ENCODE results near the gene IL9R. TPM values are rescaled to one million over a fixed set of nuclear protein-coding genes. Genes with fewer than 3 reads are reported as not detected.

The IL9R gene
- total and polyA plus RNA-seq, 2 of the 4 experiments (the other 2 are of a cell fraction), result 0.05 TPM; not detected in 1

DNA sequence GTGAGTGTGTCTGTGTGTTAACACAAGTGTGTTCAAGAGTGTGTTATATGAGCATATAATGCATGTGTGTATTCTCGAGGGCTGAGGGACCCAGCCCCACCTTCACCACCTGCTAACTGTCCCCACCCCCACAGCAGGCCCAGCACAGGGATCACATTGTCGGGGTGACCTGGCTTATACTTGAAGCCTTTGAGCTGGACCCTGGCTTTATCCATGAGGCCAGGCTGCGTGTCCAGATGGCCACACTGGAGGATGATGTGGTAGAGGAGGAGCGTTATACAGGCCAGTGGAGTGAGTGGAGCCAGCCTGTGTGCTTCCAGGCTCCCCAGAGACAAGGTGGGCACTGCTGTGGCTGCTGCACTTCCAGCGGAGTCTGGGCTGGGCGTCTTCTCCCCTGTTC, 7.6 kb downstream of the IL9R start:
- H3K79me1 ChIP-seq (ENCODE audit: low read depth in 1 of 2, low read length in 2 of 2), result no peaks in the 10 kb centered on the region
- H2BK5ac ChIP-seq (ENCODE audit: low read depth, low read length, poor library complexity, severe bottlenecking), result no peak overlapping the region
- H4K20me1 ChIP-seq (ENCODE audit: insufficient read depth, low read length), result no peaks in the 10 kb centered on the region
- no peak overlapping the region for H4K8ac ChIP-seq (ENCODE audit: low read depth in 2 of 2, low read length in 2 of 2)
- intact Hi-C loops (cut with micrococcal nuclease), result no loop called here
- no peak for TF ChIP-seq CEBPB (IDR thresholded peaks at IDR 0.05; ENCODE audit: low read depth, low read length)
- no peak for TF ChIP-seq RCOR1 (IDR thresholded peaks at IDR 0.05; ENCODE audit: insufficient replicate concordance, low read length)
- TF ChIP-seq SMC3 (IDR thresholded peaks at IDR 0.05; ENCODE audit: low read depth, low read length), result no peak
- no peak for TF ChIP-seq MXI1 (IDR thresholded peaks at IDR 0.05; ENCODE audit: borderline replicate concordance, low read depth, low read length)
- TF ChIP-seq, protein P1, sequence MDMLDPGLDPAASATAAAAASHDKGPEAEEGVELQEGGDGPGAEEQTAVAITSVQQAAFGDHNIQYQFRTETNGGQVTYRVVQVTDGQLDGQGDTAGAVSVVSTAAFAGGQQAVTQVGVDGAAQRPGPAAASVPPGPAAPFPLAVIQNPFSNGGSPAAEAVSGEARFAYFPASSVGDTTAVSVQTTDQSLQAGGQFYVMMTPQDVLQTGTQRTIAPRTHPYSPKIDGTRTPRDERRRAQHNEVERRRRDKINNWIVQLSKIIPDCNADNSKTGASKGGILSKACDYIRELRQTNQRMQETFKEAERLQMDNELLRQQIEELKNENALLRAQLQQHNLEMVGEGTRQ (IDR thresholded peaks at IDR 0.05; ENCODE audit: low read depth, low read length), result no peak
- no peak for TF ChIP-seq MAZ (IDR thresholded peaks at IDR 0.05; ENCODE audit: borderline replicate concordance, low read depth, low read length)
- TF ChIP-seq, protein P2, sequence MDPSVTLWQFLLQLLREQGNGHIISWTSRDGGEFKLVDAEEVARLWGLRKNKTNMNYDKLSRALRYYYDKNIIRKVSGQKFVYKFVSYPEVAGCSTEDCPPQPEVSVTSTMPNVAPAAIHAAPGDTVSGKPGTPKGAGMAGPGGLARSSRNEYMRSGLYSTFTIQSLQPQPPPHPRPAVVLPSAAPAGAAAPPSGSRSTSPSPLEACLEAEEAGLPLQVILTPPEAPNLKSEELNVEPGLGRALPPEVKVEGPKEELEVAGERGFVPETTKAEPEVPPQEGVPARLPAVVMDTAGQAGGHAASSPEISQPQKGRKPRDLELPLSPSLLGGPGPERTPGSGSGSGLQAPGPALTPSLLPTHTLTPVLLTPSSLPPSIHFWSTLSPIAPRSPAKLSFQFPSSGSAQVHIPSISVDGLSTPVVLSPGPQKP (IDR thresholded peaks at IDR 0.05; ENCODE audit: borderline replicate concordance, low read depth, low read length), result no peak
- no peak for TF ChIP-seq MAFK (IDR thresholded peaks at IDR 0.05; ENCODE audit: low read depth, low read length)
- no peak for TF ChIP-seq RAD21 (IDR thresholded peaks at IDR 0.05; ENCODE audit: low read length)
- DNase-seq, result no peak
- H3K9ac ChIP-seq (ENCODE audit: low read depth, low read length), result no peak overlapping the region
- no peak overlapping the region for H4K5ac ChIP-seq (ENCODE audit: low read depth, low read length)
- dilution Hi-C loops (cut with HindIII; ENCODE audit: low sequenced_read_pairs, unreplicated experiment), result no loop called here
- H2AK9ac ChIP-seq (replicated peaks; ENCODE audit: low read depth, low read length, poor library complexity), result no peak overlapping the region
- no peak overlapping the region for H3K27ac ChIP-seq (ENCODE audit: insufficient read depth, low read length)
- H2AK5ac ChIP-seq (ENCODE audit: low read depth, low read length), result no peak overlapping the region
- H3K4me3 ChIP-seq (ENCODE audit: insufficient read depth, low read depth, low read length), result no peak overlapping the region
- H3K27me3 ChIP-seq (ENCODE audit: control insufficient read depth, insufficient read depth, low read length), result no peaks in the 10 kb centered on the region
- H3K23ac ChIP-seq (ENCODE audit: low read depth, low read length), result no peak overlapping the region
- ChIA-PET CTCF (no interaction called here), POLR2A (ENCODE audit: unreplicated experiment) (no interaction called here)
- no TSS peak for BruUV-seq (replicated peaks)
- H3K4me2 ChIP-seq (ENCODE audit: low read depth, low read length), result no peak overlapping the region
- H3K36me3 ChIP-seq (ENCODE audit: control insufficient read depth, insufficient read depth, low read length), result no peaks in the 10 kb centered on the region
- no peaks in the 10 kb centered on the region for H3K4me1 ChIP-seq (ENCODE audit: control insufficient read depth, insufficient read depth, low read length)
- no peak overlapping the region for H2BK15ac ChIP-seq (ENCODE audit: low read depth, low read length)
- WGBS, 2 experiments (ENCODE audit: extremely low coverage in 2 of 2, insufficient read length in 1 of 2), result no CpG with 5 or more reads among the region's 6 CpGs
- no peaks in the 10 kb centered on the region for H3K9me1 ChIP-seq (ENCODE audit: insufficient read depth, low read length)
- no peak overlapping the region for H2AFZ ChIP-seq (replicated peaks; ENCODE audit: low read length, poor library complexity)
- no peak overlapping the region for H2BK120ac ChIP-seq (ENCODE audit: low read depth, low read length)
- peaks cover 3% of the 10 kb centered on the region; the same call in 1 of the 2 replicates for H3K9me3 ChIP-seq (ENCODE audit: control insufficient read depth, insufficient read depth, low read length)
- H3K4ac ChIP-seq (ENCODE audit: low read depth, low read length), result no peak overlapping the region
- no peak overlapping the region for H3K56ac ChIP-seq (ENCODE audit: extremely low read depth, insufficient read depth, low read length)
- no peak for ATAC-seq (ENCODE audit: low read depth)
- in situ Hi-C loops (cut with MboI; ENCODE audit: low sequenced_read_pairs), result no loop called here
- no peak overlapping the region for H3K18ac ChIP-seq (ENCODE audit: low read depth, low read length)
- no peak overlapping the region for H2BK20ac ChIP-seq (ENCODE audit: low read depth, low read length)
- H3K14ac ChIP-seq (replicated peaks; ENCODE audit: low read depth, low read length), result no peak overlapping the region
- no peak overlapping the region for H4K91ac ChIP-seq (ENCODE audit: insufficient read depth, low read depth, low read length)
